Gastroesophageal sphincter (tissue), 3 donors: ENCODE results near the gene KCTD2.

Experiments
- CTCF ChIP-seq, 4 experiments: fragments of 200-600 bp in 2 of 4; fragments of 450-650 bp in 2 of 4; sonication (generic) in 1 of 4; IDR thresholded peaks; one replicate each; pipeline ENCODE4 v1.5.1; 2017 to 2019; ENCODE audit warnings: antibody characterized with exemption in 4 of 4, mild to moderate bottlenecking in 2 of 4, moderate library complexity in 2 of 4
- EP300 ChIP-seq: sonication (generic); formaldehyde crosslinking; IDR thresholded peaks from one replicate; pipeline ENCODE4 v1.6.1; 2017; ENCODE audit warnings: antibody characterized with exemption, mild to moderate bottlenecking
- POLR2AphosphoS5 ChIP-seq: sonication (generic); formaldehyde crosslinking; IDR thresholded peaks from one replicate; pipeline ENCODE4 v1.6.1; 2017; ENCODE audit warnings: antibody characterized with exemption

GRCh38 chr17:75061618-75062017, 14.6 kb downstream of the KCTD2 start:
- TF ChIP-seq POLR2AphosphoS5 (no peak), CTCF (IDR thresholded peaks at IDR 0.05) (no peak), EP300 (no peak)
